ENCODE data around the gene PHLDA2. TPM values are rescaled to one million over a fixed set of nuclear protein-coding genes. Genes with fewer than 3 reads are reported as not detected.
A peak's percentile ranks its signal among the peaks of the same experiment; 100 is the strongest.

The PHLDA2 gene
- total and polyA plus RNA-seq, 9 of the 15 experiments (the other 6 are each of a cell fraction or from before 2014, with no cell fraction given), result 0.43 to 42.4 (median 4.7) TPM

- no peak; a peak in 1 of 4 replicates for TF ChIP-seq HDAC1 (IDR thresholded peaks at IDR 0.05)
- TF ChIP-seq CEBPG (CRISPR knock-in tag; IDR thresholded peaks at IDR 0.05), result no peak
- TF ChIP-seq CEBPG (tag; conservative IDR thresholded peaks at IDR 0.05 in 1 of 2, IDR thresholded peaks at IDR 0.05 in 1 of 2), result no peak
- no peak for TF ChIP-seq CEBPZ (IDR thresholded peaks at IDR 0.05; ENCODE audit: borderline replicate concordance, low read depth, low read length)
- TF ChIP-seq CHD1 (IDR thresholded peaks at IDR 0.05; ENCODE audit: low read length), result no peak
- TF ChIP-seq HIVEP1 (CRISPR knock-in tag; IDR thresholded peaks at IDR 0.05), result no peak
- no peak for TF ChIP-seq JUND (IDR thresholded peaks at IDR 0.05; ENCODE audit: borderline replicate concordance, low read depth, low read length)
- TF ChIP-seq JUND (tag; IDR thresholded peaks at IDR 0.05; ENCODE audit: borderline replicate concordance, low read depth, low read length), result no peak
- TF ChIP-seq MAFK (IDR thresholded peaks at IDR 0.05; ENCODE audit: low read length), result no peak
- TF ChIP-seq ZBTB17 (CRISPR knock-in tag; IDR thresholded peaks at IDR 0.05), result peak; percentile 25; the same call in 1 of the 2 replicates
- TF ChIP-seq HMGN3 (IDR thresholded peaks at IDR 0.05; ENCODE audit: borderline replicate concordance, extremely low read depth, insufficient read length, low read depth, low read length), result no peak
- TF ChIP-seq ZNF253 (CRISPR knock-in tag; conservative IDR thresholded peaks at IDR 0.05), result no peak
- no peak for TF ChIP-seq MED1 (CRISPR knock-in tag; IDR thresholded peaks at IDR 0.05; ENCODE audit: borderline replicate concordance)
- 0 out of 2 replicates have a peak, but pooled peaks have one; percentile 12 for TF ChIP-seq GATAD2A (IDR thresholded peaks at IDR 0.05)
- TF ChIP-seq ZNF740 (CRISPR knock-in tag; IDR thresholded peaks at IDR 0.05), result peak; percentile 86
- TF ChIP-seq ZNF740 (tag; IDR thresholded peaks at IDR 0.05), result no peak
- peak; percentile 69; the same call in 1 of the 2 replicates for TF ChIP-seq ZNF592 (IDR thresholded peaks at IDR 0.05)
- TF ChIP-seq HNRNPH1 (optimal IDR thresholded peaks at IDR 0.05; ENCODE audit: low read depth, low read length), result no peak
- TF ChIP-seq SMAD2 (IDR thresholded peaks at IDR 0.05; ENCODE audit: low read depth, low read length), result no peak
- no peak for TF ChIP-seq CBX2 (IDR thresholded peaks at IDR 0.05; ENCODE audit: insufficient read depth, low read length, poor library complexity, severe bottlenecking)
Observed at GRCh38 chr11:2892215-2892966, 36.8 kb downstream of the PHLDA2 start (continued).

Measured in K562 (cell line).